HepG2 (cell line): ENCODE data around the gene GLB1L.

ENCODE experiments used
- CTCF ChIP-seq: sonication (generic); formaldehyde crosslinking; IDR thresholded peaks from 2 replicates; pipeline ENCODE4 v1.5.0; 2020; ENCODE audit warnings: mild to moderate bottlenecking, missing genetic modification reagents, moderate library complexity
- POLR2AphosphoS5 ChIP-seq: IDR thresholded peaks from 2 replicates; pipeline ENCODE4 v1.6.1; 2012; ENCODE audit warnings: low read depth, low read length

DNA sequence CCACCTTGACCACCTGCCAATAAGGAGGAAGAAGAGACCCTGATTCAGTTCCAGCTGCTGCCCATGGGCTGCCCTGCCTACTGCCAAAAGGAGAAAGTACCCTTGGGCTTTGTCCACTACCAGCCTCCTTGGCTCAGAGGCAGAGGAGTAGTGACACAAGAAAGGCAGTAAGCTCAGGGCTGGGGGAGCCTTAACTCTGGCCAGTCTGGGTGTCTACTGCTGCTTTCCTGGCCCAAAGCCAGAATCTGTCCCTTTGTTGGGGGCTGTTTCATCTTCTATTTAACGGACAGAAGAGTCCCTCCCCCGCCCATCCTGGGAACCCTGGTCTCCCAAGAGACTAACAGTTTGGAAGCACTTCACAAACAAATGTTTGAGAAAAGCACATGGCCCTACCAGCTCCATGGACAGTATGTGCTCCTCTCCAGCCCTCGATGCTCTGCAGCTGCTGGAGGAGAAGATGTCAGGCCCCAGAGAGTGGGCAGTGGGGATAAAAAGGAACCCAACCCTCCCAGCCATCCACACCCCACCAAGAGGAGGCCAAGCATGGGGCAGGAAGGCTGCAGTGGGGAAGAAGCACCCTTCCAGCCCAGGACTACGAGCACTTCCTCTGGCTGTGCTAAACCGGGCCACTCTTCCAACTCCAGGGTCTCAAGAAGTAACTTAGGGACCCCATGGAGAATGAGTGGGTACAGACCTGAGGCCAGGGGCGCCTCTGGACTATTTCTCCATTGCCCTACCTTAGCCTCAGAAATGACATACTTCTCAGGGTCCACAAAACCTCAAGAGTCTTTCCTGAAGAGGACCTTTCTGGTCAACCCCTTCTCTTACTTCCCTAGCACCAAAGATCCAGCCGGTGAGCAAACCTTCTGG is 17.0 kb downstream of the GLB1L start:
- TF ChIP-seq CTCF, result no peak
- no peak for TF ChIP-seq POLR2AphosphoS5
